NCI-H2081 treated with DMSO at 0.1 percent for 48 hours (cell line): Measurements from ENCODE around the gene STH.

Source experiments
- DNase-seq: peaks from one replicate; lab custom pipeline; 2025; lab: John Stamatoyannopoulos, UW

The STH gene

GRCh38 chr17:45985447-45985846, 13.6 kb upstream of the STH start:
- no peak for DNase-seq

GRCh38 chr17:45986056-45986455, 13.0 kb upstream of the STH start:
- no peak for DNase-seq

- no peak for DNase-seq
Measured at GRCh38 chr17:45987706-45988105, 11.3 kb upstream of the STH start.

GRCh38 chr17:45989759-45990158, 9.3 kb upstream of the STH start:
- DNase-seq, result no peak

- no peak for DNase-seq
Measured at GRCh38 chr17:45990886-45991285, 8.2 kb upstream of the STH start.

- no peak for DNase-seq
Measured at GRCh38 chr17:45991341-45991740, 7.7 kb upstream of the STH start.

DNA sequence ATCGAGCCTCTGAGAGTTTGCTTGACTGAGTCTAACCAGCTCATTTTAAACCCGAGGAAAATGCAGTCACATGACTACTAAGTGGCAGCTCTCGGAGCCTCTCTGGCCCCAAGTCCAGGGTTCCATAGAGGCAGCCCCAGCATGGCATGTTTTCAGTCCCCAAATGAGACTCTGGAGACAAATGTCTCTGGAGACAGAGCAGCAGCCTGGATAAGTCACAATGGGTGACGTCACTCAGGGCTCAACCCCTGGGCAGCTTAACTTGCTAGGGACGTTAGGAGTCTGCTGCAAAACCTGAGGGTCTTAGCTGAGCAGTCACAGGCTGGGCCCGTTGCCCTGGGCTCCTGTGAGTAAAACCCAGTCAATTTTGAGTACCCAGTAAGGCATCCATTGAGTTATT, 6.9 kb upstream of the STH start:
- DNase-seq, result no peak

DNA sequence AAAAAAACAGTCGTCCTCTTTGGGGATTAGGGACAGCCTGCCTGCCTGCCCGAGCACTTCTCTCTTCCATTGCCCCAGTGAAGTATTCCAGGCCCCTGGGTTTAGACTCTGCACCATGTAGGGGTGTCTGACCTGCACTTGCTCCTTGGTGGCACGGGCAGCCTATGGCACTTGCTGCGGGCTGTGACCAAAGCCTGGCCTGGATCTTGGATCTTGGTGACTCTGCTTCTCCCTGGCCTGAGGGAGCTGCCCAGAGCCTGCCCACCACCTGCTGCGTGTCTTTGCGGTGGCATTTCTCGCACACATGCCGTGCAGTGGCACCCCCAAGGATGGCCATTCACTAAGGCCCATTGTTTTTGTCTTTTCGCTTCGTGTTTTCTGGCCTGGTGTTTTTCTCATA, 6.1 kb upstream of the STH start:
- DNase-seq, result no peak

- DNase-seq, result no peak
Measured at GRCh38 chr17:45993962-45994627, 5.0 kb upstream of the STH start.

DNA sequence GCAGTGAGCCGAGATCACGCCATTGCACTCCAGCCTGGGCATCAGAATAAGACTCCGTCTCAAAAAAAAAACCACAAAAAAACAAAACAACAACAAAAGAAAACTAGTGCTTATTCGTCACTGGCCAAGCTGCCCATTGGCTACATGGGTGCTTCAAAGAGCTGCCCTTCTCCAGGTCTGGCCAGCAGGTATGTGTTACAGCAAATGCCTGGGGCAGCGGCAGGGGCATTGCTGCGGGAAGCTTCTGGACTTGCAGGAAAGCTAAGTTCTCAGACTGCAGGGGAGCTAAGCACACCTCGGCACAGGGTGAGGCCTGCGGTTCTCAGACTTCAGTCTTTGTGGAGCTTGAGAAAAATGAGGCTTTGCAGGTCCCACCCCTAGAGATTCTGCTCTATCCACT, 4.1 kb upstream of the STH start:
- DNase-seq, result no peak

GRCh38 chr17:45995627-45996270, 3.3 kb upstream of the STH start:
- no peak for DNase-seq

DNA sequence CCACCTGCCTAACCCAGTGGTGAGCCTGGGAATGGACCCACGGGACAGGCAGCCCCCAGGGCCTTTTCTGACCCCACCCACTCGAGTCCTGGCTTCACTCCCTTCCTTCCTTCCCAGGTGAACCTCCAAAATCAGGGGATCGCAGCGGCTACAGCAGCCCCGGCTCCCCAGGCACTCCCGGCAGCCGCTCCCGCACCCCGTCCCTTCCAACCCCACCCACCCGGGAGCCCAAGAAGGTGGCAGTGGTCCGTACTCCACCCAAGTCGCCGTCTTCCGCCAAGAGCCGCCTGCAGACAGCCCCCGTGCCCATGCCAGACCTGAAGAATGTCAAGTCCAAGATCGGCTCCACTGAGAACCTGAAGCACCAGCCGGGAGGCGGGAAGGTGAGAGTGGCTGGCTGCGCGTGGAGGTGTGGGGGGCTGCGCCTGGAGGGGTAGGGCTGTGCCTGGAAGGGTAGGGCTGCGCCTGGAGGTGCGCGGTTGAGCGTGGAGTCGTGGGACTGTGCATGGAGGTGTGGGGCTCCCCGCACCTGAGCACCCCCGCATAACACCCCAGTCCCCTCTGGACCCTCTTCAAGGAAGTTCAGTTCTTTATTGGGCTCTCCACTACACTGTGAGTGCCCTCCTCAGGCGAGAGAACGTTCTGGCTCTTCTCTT, 2.6 kb upstream of the STH start:
- no peak for DNase-seq

DNA sequence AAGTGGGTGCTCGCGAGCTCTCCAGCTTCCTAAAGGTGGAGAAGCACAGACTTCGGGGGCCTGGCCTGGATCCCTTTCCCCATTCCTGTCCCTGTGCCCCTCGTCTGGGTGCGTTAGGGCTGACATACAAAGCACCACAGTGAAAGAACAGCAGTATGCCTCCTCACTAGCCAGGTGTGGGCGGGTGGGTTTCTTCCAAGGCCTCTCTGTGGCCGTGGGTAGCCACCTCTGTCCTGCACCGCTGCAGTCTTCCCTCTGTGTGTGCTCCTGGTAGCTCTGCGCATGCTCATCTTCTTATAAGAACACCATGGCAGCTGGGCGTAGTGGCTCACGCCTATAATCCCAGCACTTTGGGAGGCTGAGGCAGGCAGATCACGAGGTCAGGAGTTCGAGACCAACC, 1.9 kb upstream of the STH start:
- DNase-seq, result no peak

DNA sequence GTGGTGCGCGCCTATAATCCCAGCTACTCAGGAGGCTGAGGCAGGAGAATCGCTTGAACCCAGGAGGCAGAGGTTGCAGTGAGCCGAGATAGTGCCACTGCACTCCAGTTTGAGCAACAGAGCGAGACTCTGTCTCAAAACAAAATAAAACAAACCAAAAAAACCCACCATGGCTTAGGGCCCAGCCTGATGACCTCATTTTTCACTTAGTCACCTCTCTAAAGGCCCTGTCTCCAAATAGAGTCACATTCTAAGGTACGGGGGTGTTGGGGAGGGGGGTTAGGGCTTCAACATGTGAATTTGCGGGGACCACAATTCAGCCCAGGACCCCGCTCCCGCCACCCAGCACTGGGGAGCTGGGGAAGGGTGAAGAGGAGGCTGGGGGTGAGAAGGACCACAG, 1.4 kb upstream of the STH start:
- no peak for DNase-seq

DNA sequence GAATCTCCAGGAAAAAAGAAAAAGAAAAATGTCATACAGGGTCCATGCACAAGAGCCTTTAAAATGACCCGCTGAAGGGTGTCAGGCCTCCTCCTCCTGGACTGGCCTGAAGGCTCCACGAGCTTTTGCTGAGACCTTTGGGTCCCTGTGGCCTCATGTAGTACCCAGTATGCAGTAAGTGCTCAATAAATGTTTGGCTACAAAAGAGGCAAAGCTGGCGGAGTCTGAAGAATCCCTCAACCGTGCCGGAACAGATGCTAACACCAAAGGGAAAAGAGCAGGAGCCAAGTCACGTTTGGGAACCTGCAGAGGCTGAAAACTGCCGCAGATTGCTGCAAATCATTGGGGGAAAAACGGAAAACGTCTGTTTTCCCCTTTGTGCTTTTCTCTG, 845 bp downstream of the STH start:
- no peak for DNase-seq

DNA sequence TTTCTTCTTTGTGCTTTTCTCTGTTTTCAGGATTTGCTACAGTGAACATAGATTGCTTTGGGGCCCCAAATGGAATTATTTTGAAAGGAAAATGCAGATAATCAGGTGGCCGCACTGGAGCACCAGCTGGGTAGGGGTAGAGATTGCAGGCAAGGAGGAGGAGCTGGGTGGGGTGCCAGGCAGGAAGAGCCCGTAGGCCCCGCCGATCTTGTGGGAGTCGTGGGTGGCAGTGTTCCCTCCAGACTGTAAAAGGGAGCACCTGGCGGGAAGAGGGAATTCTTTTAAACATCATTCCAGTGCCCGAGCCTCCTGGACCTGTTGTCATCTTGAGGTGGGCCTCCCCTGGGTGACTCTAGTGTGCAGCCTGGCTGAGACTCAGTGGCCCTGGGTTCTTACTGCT, 1.2 kb downstream of the STH start:
- DNase-seq, result no peak

GRCh38 chr17:46000757-46001156, 1.7 kb downstream of the STH start:
- DNase-seq, result no peak

- DNase-seq, result no peak
Measured at GRCh38 chr17:46001390-46002310, 2.6 kb downstream of the STH start.

GRCh38 chr17:46002311-46002972, 3.4 kb downstream of the STH start:
- peak; percentile 24 for DNase-seq

- no peak for DNase-seq
Measured at GRCh38 chr17:46002973-46003316, 3.9 kb downstream of the STH start.

- DNase-seq, result peak; percentile 58
Measured at GRCh38 chr17:46003907-46004748, 5.1 kb downstream of the STH start.
